Activated naive CD4-positive, alpha-beta T cell treated with Interleukin-2 at 50 U/mL for 16 hours (primary cell): ENCODE data around the gene MGP.

Experiments
- DNase-seq: peaks from one replicate; pipeline ENCODE4 v3.0.0-alpha.2; 2020

The MGP gene

DNA sequence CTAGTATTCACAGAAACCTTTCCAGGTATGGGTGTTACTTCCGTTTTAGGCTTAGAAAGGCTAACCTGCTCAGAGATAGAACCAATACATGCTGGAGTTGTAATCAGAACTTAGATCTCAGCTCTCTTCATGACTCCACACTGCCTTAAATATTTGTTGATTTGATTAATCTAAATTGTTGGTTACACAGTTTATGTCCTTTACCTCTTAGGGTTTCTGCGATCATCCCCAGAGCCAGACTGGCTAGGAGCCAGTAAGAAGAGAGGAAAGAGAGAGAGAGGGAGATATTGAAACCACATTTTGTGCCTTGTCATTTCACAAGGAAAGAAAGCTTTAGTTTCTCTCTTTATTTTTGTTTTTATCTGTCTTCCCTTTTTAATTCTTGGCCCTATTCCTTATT, 16.8 kb upstream of the MGP start:
- no peak for DNase-seq

DNA sequence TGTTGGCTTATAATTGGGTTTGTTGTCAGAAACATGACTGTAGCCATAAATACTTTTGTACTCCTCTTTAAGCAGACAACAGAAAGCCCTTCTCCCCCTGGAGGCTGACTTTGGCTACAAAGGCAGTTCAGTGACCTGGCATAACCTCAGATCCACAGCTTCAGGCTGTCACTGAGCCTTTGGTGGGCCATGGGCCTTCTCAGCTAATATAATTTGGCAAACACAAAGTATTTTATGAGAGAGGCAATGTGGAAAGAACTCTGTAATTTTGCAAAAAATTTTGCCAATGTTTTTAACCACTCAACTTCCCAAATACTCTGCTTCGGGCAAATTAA, 15.5 kb upstream of the MGP start:
- no peak for DNase-seq

DNA sequence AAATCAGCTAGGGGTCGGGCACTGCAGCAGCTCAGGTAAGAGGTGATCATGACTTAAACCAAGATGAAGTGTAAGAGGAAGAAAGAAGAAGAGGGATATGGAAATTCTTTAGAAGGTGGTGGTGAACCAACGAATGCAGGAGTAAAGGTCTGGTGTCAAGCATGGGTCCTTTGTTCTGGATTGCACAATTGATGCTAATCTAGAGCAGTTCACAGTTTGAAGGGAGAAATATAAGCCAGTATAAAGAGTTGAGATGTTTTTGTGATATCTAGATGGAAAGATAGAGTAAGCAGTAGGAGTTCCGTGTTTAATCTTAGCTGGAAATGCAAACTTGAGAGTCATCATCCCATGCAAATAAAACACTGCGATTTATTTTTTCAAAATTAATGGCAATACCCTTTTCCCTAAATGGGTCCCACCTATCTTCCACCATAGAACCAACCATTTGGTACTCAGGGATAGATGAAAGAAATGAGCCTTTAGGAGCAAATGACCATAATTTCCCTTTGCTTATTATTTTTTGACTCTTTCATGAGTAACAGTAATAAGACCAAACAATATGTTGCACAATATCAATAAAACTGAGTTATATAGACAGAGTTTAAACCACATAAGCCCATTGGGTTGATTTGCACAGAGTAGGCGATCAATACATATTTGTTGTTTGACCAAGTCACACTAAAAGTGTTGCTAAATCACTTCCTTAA, 15.0 kb upstream of the MGP start:
- DNase-seq: no peak

GRCh38 chr12:14896521-14897169, 11.0 kb upstream of the MGP start:
- DNase-seq: no peak

GRCh38 chr12:14893506-14894250, 8.0 kb upstream of the MGP start:
- no peak for DNase-seq

GRCh38 chr12:14892726-14893505, 7.3 kb upstream of the MGP start:
- DNase-seq: no peak

GRCh38 chr12:14890701-14891100, 5.0 kb upstream of the MGP start:
- no peak for DNase-seq

DNA sequence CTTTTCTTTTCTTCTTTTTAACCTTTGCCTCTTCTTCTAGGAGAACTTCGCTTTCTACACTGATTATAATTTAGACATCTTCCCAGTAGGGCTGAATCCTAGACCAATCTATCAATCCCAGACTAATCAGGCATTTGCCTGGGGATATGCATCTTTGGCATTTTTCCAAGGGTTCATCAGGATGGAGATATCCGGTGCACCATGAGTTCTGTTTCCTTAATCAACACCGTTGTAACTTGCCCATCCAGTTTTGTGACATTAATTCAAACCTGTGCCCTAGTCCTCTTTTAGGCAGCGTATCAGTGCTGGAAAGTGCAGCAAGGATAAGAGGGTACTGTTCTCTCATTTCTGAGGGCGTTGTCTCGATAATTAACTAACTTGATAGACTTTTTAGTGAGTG, 617 bp upstream of the MGP start:
- DNase-seq: no peak

DNA sequence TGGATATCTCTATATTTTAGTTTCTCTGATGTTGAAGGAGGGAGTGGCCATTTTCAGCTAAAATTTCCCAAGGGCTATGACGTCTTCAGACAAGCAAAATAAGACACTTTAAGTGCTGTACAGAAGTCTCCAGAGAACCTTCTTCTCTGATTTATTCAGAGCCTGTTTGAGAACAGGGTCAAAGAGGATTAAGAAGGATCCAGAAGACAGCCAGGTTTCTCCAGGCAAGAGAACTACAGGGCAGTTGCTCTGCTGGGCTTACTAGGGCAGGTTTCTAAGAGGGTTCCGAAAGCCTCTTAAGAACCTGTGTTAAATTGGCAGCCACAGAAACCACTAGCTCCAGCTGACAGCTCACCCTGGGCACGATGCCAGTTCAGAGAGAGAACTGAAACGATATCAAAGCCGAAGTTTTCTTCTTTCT, 1.2 kb downstream of the MGP start:
- DNase-seq: peak; percentile 73

DNA sequence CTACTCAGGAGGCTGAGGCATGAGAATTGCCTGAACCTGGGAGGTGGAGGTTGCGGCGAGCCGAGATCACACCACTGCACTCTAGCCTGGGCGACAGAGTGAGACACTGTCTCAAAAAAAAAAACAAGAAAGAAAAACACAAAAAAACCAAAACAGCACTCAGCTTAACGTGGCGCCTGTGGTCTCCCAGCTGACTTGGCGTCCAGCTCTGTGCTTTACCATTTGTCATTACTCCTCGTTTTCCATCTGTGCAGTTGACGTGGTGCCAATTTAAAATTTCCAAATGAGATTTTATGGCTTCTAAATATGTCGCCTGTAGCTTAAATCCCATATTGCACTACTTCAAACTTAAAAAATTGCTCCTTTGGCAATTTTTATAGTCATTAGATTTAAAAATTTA, 2.0 kb downstream of the MGP start:
- DNase-seq: no peak

GRCh38 chr12:14880890-14881453, 4.7 kb downstream of the MGP start:
- no peak for DNase-seq

- DNase-seq: no peak
Measured at GRCh38 chr12:14879222-14879933, 6.3 kb downstream of the MGP start.

DNA sequence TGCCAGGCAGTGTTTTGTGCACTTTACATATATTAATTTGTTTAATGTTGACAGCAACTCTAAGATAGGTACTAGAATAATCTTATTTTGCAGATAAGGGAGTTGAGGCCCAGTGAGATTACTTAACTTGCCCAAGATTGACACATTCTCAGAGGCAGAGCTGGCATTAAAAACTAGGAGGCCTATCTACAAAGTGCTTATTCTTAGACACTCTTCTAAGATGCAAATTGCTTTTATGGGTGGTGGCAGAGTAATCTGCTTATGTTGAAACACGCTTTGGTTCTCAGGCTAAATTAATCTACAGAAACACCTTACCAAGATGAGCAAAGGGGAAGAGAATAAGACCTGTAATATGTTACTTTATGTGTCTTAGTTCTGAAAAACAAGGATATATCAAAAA, 7.2 kb downstream of the MGP start:
- no peak for DNase-seq

- DNase-seq: no peak
Measured at GRCh38 chr12:14876833-14877232, 8.8 kb downstream of the MGP start.

DNA sequence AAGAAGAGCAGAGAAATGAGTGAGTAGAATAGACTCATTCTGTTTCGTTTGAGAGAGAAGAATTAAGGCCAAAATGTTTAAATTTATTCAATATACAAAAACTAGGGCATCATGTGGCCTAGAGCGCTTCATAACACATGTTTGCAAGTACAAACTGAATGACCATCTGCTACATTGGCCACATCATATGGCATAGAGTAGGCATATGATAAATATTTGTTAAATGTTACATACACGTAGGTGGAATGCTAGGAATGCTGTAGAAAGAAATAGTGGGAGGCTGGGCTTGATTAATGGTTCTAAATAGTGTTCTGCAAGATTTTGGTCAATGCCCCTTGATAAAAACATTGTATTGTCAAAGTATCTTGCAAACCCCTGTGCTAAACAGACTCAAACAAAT, 10.8 kb downstream of the MGP start:
- no peak for DNase-seq

- no peak for DNase-seq
Measured at GRCh38 chr12:14873440-14874185, 12.0 kb downstream of the MGP start.

GRCh38 chr12:14871886-14872285, 13.8 kb downstream of the MGP start:
- DNase-seq: no peak

- no peak for DNase-seq
Measured at GRCh38 chr12:14871247-14871646, 14.4 kb downstream of the MGP start.

DNA sequence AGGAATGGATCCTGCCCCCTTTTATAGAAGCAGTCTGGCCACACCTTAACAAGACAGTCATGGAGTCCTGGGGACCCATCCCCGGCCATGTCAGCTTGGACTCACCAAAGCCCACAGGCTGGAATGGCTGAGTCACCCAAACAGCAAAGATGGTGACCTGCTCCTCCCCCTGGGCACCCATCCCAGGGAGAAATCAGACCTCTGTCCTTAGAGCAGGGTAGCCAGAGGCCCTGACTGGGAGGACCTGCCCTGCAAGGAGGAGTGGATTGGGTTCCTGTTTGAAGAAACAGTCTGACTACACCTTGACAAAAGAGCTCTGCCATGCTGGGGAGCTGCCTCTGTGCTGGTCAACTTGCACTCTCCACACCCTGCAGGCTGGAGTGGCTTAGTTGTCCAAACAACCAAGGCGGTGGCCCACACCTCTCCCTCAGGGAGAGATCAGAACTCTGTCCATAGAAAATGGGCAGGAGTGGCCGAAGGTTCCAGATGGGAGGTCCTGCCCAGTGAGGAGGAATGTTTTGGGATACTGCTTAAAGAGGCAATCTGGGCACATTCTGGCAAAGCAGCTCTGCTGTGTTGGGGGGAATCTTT, 16.6 kb downstream of the MGP start:
- no peak for DNase-seq

GRCh38 chr12:14860490-14860889, 25.2 kb downstream of the MGP start:
- DNase-seq: no peak

DNA sequence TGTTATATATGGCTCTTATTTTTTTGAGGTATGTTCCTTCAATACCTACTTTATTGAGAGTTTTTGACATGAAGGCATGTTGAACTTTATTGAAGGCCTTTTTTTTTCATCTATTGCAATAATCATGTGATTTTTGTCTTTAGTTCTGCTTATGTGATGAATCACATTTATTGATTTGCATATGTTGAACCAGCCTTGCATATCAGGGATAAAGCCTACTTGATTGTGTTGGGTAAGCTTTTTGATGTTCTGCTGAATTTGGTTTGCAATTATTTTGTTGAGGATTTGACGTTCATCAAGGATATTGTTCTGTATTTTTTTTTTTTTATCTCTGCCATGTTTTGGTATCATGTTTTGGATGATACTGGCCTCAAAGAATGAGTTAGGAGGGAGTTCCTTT, 27.1 kb downstream of the MGP start:
- DNase-seq: no peak
